NCI-H524 treated with DMSO at 0.1 percent for 48 hours (cell line): ENCODE measurements around the gene PIP4K2A.
"Not testable (repeated sequence)": the region's sequence is repeated elsewhere in the genome, so short reads cannot be mapped to it uniquely, and the experiment has no call there.

Source experiments
- DNase-seq: peaks from one replicate; lab custom pipeline; 2025; lab: John Stamatoyannopoulos, UW

Gene PIP4K2A

GRCh38 chr10:22714479-22715289 lies at the start of gene PIP4K2A:
PIP4K2A (minus strand) TSS chr10:22714578; CDS start chr10:22714326, 252 bp downstream.
- no peak for DNase-seq

GRCh38 chr10:22761569-22762220 lies 47.3 kb upstream of the PIP4K2A start:
- no peak for DNase-seq

- no peak for DNase-seq
Observed at GRCh38 chr10:22760025-22760424, 45.6 kb upstream of the PIP4K2A start.

- DNase-seq = no peak
Observed at GRCh38 chr10:22758867-22759266, 44.5 kb upstream of the PIP4K2A start.

GRCh38 chr10:22754296-22754695 lies 39.9 kb upstream of the PIP4K2A start:
- DNase-seq = no peak

GRCh38 chr10:22753786-22754185 lies 39.4 kb upstream of the PIP4K2A start:
- DNase-seq = no peak

- DNase-seq = no peak
Observed at GRCh38 chr10:22752272-22752889, 38.0 kb upstream of the PIP4K2A start.

- no peak for DNase-seq
Observed at GRCh38 chr10:22750131-22750530, 35.8 kb upstream of the PIP4K2A start.

- DNase-seq = not testable (repeated sequence)
Observed at GRCh38 chr10:22744858-22745257, 30.5 kb upstream of the PIP4K2A start.

GRCh38 chr10:22742678-22743077 lies 28.3 kb upstream of the PIP4K2A start:
- DNase-seq = no peak

GRCh38 chr10:22741631-22742030 lies 27.3 kb upstream of the PIP4K2A start:
- DNase-seq = not testable (repeated sequence)

GRCh38 chr10:22740180-22740579 lies 25.8 kb upstream of the PIP4K2A start:
- no peak for DNase-seq

GRCh38 chr10:22737587-22737986 lies 23.2 kb upstream of the PIP4K2A start:
- DNase-seq = no peak

GRCh38 chr10:22736134-22736533 lies 21.8 kb upstream of the PIP4K2A start:
- DNase-seq = no peak

GRCh38 chr10:22733992-22734391 lies 19.6 kb upstream of the PIP4K2A start:
- DNase-seq = no peak

- no peak for DNase-seq
Observed at GRCh38 chr10:22727663-22728062, 13.3 kb upstream of the PIP4K2A start.

- DNase-seq = no peak
Observed at GRCh38 chr10:22727112-22727511, 12.7 kb upstream of the PIP4K2A start.

- DNase-seq = no peak
Observed at GRCh38 chr10:22724773-22725172, 10.4 kb upstream of the PIP4K2A start.

GRCh38 chr10:22723783-22724182 lies 9.4 kb upstream of the PIP4K2A start:
- no peak for DNase-seq

GRCh38 chr10:22723343-22723779 lies 9.0 kb upstream of the PIP4K2A start:
- DNase-seq = no peak

GRCh38 chr10:22722626-22723169 lies 8.3 kb upstream of the PIP4K2A start:
- no peak for DNase-seq

- DNase-seq = no peak
Observed at GRCh38 chr10:22720667-22721066, 6.3 kb upstream of the PIP4K2A start.
